Mucosa of descending colon (tissue), 3 donors: Measurements from ENCODE around the gene KANK4. TPM values are rescaled to one million over a fixed set of nuclear protein-coding genes. Genes with fewer than 3 reads are reported as not detected.

Experiments
- ATAC-seq: fragments of 200-7000 bp; cut with Tn5 transposase; one replicate; pipeline ENCODE4 v1.9.1; 2020; ENCODE audit warnings: mild to moderate bottlenecking, moderate library complexity
- DNase-seq, 3 donors: peaks; one replicate each; pipeline ENCODE4 v3.0.0-alpha.2; 2020
- H3K36me3 ChIP-seq: fragments of 200-600 bp; one replicate; pipeline ENCODE4 v1.8.0; 2021; ENCODE audit warnings: low read depth, mild to moderate bottlenecking
- H3K4me1 ChIP-seq: fragments of 200-600 bp; one replicate; pipeline ENCODE4 v1.8.0; 2021; ENCODE audit warnings: low read depth, mild to moderate bottlenecking
- H3K4me3 ChIP-seq: fragments of 200-600 bp; one replicate; pipeline ENCODE4 v1.8.0; 2021; ENCODE audit warnings: mild to moderate bottlenecking
- H3K9me3 ChIP-seq: fragments of 200-600 bp; one replicate; pipeline ENCODE4 v1.8.0; 2021; ENCODE audit warnings: mild to moderate bottlenecking
- intact Hi-C, 2 donors: fragments of 100-400 bp; cut with DNase I in 1 of 2; cut with micrococcal nuclease in 1 of 2; formaldehyde crosslinking; loops; one replicate each; pipeline versions ENCODE4 v1.11.0 to v1.11.1; 2022; cut with DNase I, micrococcal nuclease
- total RNA-seq, 3 donors: library from RNA; stranded (reverse); fragmentation: NEBNext Ultra II Directional in 2 of 3; extraction: Animal tissue kit (Norgen Biotek cat#: 25700) in 2 of 3; gene quantifications; one replicate each; pipeline versions ENCODE4 v1.2.1 to v1.2.4, GENCODE V29; 2021 to 2023
- TF ChIP-seq, protein P1 (sequence below): fragments of 200-600 bp; IDR thresholded peaks from one replicate; pipeline ENCODE4 v1.8.0; 2022; ENCODE audit warnings: antibody characterized with exemption, mild to moderate bottlenecking
- donor health status: DM: no; HTN: no; CAD: no; lungs with moderate emphysema.
- donor health status: DM: no; HTN: no; CAD: no.
- donor health status: DM: no; HTN: yes; CAD: no.

Gene KANK4
- total RNA-seq, 3 donors from 2014 or later: 1.6 to 2.6 (median 1.7) TPM

DNA sequence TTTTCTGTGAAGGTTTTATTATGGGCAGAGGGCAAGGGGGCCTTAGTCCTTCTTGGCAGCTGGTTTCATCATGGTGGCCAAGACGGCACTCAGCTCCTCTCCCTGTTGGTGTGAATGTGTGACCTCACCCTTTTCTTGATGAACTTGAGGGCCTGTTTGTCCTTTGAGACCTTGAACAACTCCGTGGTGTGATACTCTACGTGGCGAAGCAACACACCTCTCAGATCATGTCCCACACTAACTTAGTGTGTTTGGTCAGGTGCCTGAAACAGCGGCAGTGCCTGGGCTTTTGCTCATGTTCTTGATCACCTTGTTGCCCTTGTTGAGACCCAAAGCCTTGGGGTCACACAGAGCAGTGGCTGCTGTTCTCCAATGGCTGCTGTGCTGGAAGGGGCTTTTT lies 111.1 kb downstream of the KANK4 start:
- peaks cover 12% of the 10 kb centered on the region for H3K9me3 ChIP-seq
- H3K4me3 ChIP-seq: no peak overlapping the region
- intact Hi-C loops: no loop called here
- H3K36me3 ChIP-seq: no peaks in the 10 kb centered on the region
- ATAC-seq (no peak), DNase-seq (no peak)
- no peaks in the 10 kb centered on the region for H3K4me1 ChIP-seq
- TF ChIP-seq, protein P1, sequence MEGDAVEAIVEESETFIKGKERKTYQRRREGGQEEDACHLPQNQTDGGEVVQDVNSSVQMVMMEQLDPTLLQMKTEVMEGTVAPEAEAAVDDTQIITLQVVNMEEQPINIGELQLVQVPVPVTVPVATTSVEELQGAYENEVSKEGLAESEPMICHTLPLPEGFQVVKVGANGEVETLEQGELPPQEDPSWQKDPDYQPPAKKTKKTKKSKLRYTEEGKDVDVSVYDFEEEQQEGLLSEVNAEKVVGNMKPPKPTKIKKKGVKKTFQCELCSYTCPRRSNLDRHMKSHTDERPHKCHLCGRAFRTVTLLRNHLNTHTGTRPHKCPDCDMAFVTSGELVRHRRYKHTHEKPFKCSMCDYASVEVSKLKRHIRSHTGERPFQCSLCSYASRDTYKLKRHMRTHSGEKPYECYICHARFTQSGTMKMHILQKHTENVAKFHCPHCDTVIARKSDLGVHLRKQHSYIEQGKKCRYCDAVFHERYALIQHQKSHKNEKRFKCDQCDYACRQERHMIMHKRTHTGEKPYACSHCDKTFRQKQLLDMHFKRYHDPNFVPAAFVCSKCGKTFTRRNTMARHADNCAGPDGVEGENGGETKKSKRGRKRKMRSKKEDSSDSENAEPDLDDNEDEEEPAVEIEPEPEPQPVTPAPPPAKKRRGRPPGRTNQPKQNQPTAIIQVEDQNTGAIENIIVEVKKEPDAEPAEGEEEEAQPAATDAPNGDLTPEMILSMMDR: no peak

DNA sequence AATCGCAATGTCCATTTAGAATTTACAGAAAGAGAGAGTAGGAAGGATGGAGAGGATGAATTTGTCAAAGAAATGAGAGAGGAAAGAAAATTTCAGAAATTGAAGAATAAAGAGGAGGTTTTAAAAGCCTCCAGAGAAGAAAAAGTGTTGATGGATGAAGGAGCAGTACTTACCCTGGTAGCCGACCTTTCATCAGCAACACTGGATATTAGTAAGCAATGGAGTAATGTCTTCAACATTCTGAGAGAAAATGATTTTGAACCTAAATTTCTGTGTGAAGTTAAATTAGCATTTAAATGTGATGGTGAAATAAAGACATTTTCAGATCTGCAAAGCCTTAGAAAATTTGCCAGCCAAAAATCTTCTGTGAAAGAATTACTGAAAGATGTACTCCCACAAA lies 112.0 kb downstream of the KANK4 start:
- Histone ChIP-seq H3K4me3 (no peak overlapping the region), H3K9me3 (peaks cover 12% of the 10 kb centered on the region), H3K36me3 (no peaks in the 10 kb centered on the region), H3K4me1 (no peaks in the 10 kb centered on the region)
- no peak for ATAC-seq
- TF ChIP-seq, protein P1: no peak
- no peak for DNase-seq
- intact Hi-C loops: no loop called here

DNA sequence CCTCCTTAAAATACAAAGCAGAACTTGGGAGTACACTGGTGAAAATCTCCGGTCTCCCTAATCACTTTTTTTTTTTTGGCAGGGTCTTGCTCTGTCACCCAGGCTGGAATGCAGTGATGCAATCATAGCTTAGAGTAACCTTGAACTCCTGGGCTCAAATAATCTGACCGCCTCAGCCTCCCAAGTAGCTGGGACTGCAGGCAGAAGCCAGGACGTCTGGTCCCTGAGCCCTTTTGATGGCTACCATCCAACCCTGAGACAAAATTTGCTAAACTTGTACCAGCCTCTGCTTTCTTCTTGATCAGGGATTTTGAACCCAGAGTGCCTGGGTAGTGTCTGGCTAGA lies 120.5 kb downstream of the KANK4 start:
- TF ChIP-seq, protein P1: no peak
- no peak overlapping the region for H3K4me3 ChIP-seq
- ATAC-seq (no peak), DNase-seq (no peak)
- H3K36me3 ChIP-seq: no peaks in the 10 kb centered on the region
- intact Hi-C loops: no loop called here
- no peaks in the 10 kb centered on the region for H3K9me3 ChIP-seq
- H3K4me1 ChIP-seq: no peaks in the 10 kb centered on the region

DNA sequence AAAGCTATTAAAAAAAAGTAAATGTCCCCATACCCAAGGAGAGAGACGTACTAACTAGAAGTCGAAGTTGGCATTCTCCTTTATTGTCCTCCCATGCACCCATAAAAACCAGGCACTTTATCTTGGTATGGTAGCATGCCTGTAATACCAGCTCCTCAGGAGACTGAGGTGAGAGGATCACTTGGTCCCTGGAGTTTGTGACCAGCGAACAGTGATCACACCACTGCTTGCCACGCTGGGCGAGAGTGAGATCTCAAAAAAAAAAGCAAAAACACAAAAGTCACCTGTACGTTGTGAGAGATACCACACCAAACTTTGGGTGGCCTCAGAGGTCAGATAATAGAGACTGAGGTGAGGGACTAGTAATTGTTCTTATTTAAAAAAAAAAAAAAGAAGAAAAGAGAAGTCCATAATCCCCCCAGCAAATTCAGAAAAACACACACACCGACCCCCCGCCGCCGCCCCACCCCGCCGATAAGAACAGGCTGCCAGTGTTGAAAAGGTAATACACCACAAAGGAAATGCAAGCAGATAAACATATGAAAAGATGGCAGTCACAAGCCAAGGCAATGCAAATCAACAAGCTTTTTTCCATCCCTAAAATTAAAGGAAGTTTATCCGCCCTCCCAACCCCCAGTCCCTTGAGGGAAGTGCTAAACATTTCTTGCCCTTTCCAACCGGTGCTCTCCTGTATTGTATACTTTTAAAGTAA lies 121.0 kb downstream of the KANK4 start:
- TF ChIP-seq, protein P1: no peak
- intact Hi-C loops: no loop called here
- Histone ChIP-seq H3K4me3 (no peak overlapping the region), H3K9me3 (no peaks in the 10 kb centered on the region), H3K36me3 (no peaks in the 10 kb centered on the region), H3K4me1 (no peaks in the 10 kb centered on the region)
- DNase-seq (no peak), ATAC-seq (no peak)

DNA sequence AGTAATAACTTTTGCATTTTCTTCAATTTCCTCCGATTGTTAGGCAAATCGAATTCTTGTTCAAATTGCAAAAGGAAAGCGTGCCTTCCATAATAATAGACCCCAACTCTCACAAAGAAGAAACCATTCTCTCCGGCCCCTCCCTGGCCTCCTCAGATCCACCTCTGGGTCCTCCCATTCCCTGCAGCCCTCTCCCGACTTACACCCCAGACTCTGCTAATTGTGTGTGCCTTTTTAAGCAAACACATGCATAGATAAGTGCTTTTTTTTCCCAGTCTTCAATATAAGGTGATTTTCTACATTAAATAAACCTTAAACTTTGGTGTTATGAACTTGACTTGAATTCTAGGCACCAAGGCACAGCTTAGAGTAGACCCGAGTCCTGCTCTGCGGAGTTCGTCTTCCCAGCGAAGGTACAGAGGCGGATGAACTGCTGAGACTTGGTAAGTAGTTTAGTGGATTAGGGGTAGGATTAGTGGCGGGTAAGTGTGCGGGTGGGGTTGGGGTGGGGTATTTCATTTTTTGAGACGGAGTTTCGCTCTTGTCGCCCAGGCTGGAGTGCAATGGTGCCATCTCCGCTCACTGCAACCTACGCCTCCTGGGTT lies 123.0 kb downstream of the KANK4 start:
- DNase-seq (no peak), ATAC-seq (no peak)
- H3K4me1 ChIP-seq: no peaks in the 10 kb centered on the region
- intact Hi-C loops: no loop called here
- TF ChIP-seq, protein P1: no peak
- H3K9me3 ChIP-seq: no peaks in the 10 kb centered on the region
- no peaks in the 10 kb centered on the region for H3K36me3 ChIP-seq
- no peak overlapping the region for H3K4me3 ChIP-seq
